HEK293T (cell line): ENCODE data around the gene PPP1R3G.

Experiments
- CTCF ChIA-PET: fragments of 350-600 bp; formaldehyde crosslinking; extraction: SDS; loops from one replicate; lab custom pipeline; 2021; ENCODE audit warnings: antibody characterized with exemption, inconsistent platforms; lab: Yijun Ruan, JAX
- POLR2A ChIA-PET: fragments of 350-600 bp; formaldehyde crosslinking; extraction: SDS; loops from one replicate; lab custom pipeline; 2020; ENCODE audit warnings: antibody characterized with exemption, inconsistent platforms; lab: Yijun Ruan, JAX
- DNase-seq: peaks from one replicate; pipeline ENCODE4 v3.0.0; 2012; ENCODE audit warnings: mixed read lengths; ENCODE audit errors: extremely low spot score
- ARNT ChIP-seq: fragments of 450-650 bp; IDR thresholded peaks from 2 replicates; pipeline ENCODE4 v1.6.1; 2017; ENCODE audit warnings: mild to moderate bottlenecking
- BHLHE40 ChIP-seq: fragments of 450-650 bp; IDR thresholded peaks from 2 replicates; pipeline ENCODE4 v1.6.1; 2016; ENCODE audit warnings: mild to moderate bottlenecking, moderate library complexity, borderline replicate concordance
- CTBP1 ChIP-seq: fragments of 450-650 bp; IDR thresholded peaks from 2 replicates; pipeline ENCODE4 v1.6.1; 2016; ENCODE audit warnings: borderline replicate concordance
- ELF4 ChIP-seq: fragments of 450-650 bp; IDR thresholded peaks from 2 replicates; pipeline ENCODE4 v1.6.1; 2017; ENCODE audit warnings: antibody characterized with exemption
- FOXA1 ChIP-seq: fragments of 450-650 bp; IDR thresholded peaks from 2 replicates; pipeline ENCODE4 v1.6.1; 2016; ENCODE audit warnings: mild to moderate bottlenecking
- FOXK2 ChIP-seq: fragments of 450-650 bp; IDR thresholded peaks from 2 replicates; pipeline ENCODE4 v1.6.1; 2016; ENCODE audit warnings: mild to moderate bottlenecking
- FOXM1 ChIP-seq: fragments of 450-650 bp; IDR thresholded peaks from 2 replicates; pipeline ENCODE4 v1.6.1; 2017; ENCODE audit warnings: mild to moderate bottlenecking, borderline replicate concordance
- HDGF ChIP-seq: fragments of 450-650 bp; IDR thresholded peaks from 2 replicates; pipeline ENCODE4 v1.6.1; 2017; ENCODE audit warnings: antibody characterized with exemption, borderline replicate concordance
- L3MBTL2 ChIP-seq: fragments of 450-650 bp; conservative IDR thresholded peaks from 2 replicates; pipeline ENCODE4 v1.6.1; 2016; ENCODE audit warnings: mild to moderate bottlenecking
- LEF1 ChIP-seq: fragments of 450-650 bp; IDR thresholded peaks from 2 replicates; pipeline ENCODE4 v1.6.1; 2017; ENCODE audit warnings: mild to moderate bottlenecking, borderline replicate concordance
- NFRKB ChIP-seq: fragments of 450-650 bp; IDR thresholded peaks from 2 replicates; pipeline ENCODE4 v1.6.1; 2016; ENCODE audit warnings: mild to moderate bottlenecking, moderate library complexity
- SP1 ChIP-seq: fragments of 450-650 bp; IDR thresholded peaks from 2 replicates; pipeline ENCODE4 v1.6.1; 2017
- SUZ12 ChIP-seq: fragments of 450-650 bp; IDR thresholded peaks from 2 replicates; pipeline ENCODE4 v1.6.1; 2016; ENCODE audit warnings: mild to moderate bottlenecking
- TARDBP ChIP-seq: fragments of 450-650 bp; IDR thresholded peaks from 2 replicates; pipeline ENCODE4 v1.6.1; 2016
- ZNF384 ChIP-seq: fragments of 450-650 bp; IDR thresholded peaks from 2 replicates; pipeline ENCODE4 v1.6.1; 2016
- TF ChIP-seq, protein P1 (sequence below): fragments of 450-650 bp; IDR thresholded peaks from 2 replicates; pipeline ENCODE4 v1.6.1; 2016

The PPP1R3G gene

DNA sequence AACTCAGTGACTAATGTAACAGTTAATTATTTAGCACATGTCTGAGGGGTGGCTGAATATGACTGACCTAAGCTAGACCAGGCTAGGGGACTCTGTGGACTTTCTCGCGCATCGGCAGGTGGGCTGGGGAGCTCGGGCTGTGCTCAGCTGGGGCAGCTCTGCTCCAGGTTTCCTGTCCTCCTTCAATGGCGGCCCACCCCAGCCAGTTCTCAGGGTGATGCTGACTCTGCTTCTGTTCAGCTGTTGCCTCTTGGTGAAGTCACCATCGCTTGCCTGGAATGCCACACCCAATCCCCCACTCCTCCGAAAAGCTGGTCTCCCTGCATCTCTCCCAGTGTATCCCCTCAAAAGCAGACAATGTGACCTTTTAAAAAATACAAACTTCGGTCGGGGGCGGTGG is 20.0 kb downstream of the PPP1R3G start:
- ChIA-PET POLR2A (no interaction called here), CTCF (no interaction called here)
- DNase-seq = no peak
- TF ChIP-seq ZNF384 (no peak), SUZ12 (no peak), L3MBTL2 (no peak), CTBP1 (no peak), SP1 (no peak), TARDBP (no peak), BHLHE40 (no peak), ARNT (no peak), FOXA1 (no peak), NFRKB (no peak), HDGF (no peak), FOXM1 (no peak), FOXK2 (no peak), ELF4 (no peak), LEF1 (no peak)
- TF ChIP-seq, protein P1, sequence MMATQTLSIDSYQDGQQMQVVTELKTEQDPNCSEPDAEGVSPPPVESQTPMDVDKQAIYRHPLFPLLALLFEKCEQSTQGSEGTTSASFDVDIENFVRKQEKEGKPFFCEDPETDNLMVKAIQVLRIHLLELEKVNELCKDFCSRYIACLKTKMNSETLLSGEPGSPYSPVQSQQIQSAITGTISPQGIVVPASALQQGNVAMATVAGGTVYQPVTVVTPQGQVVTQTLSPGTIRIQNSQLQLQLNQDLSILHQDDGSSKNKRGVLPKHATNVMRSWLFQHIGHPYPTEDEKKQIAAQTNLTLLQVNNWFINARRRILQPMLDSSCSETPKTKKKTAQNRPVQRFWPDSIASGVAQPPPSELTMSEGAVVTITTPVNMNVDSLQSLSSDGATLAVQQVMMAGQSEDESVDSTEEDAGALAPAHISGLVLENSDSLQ = no peak

DNA sequence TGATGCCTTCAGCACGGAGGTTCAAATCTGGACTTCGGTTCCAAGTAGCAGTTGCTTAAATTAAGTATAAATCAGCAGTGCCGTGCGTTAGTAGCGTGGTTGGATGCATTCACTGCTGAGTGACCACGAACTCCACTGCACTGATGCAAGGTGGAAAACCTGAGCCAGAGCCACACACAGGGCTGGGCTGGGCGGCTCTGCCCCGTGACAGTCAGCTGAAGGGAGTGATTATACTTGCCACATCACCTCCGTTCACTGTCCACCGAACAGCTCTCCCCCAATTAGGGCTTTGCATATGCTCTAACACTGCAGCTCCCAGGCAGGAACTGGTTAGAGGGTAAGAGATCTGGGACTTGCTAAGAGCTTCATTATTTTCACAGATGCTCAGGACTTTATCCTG is 22.2 kb downstream of the PPP1R3G start:
- DNase-seq = no peak
- POLR2A ChIA-PET = no interaction called here
- CTCF ChIA-PET = interaction anchor here (0.7 kb wide), 1 partner anchor 20 kb away, joined by 3 read pairs; no protein-coding TSS in a partner anchor
- no peak for TF ChIP-seq HDGF
- TF ChIP-seq CTBP1 = no peak
- no peak for TF ChIP-seq FOXA1
- no peak for TF ChIP-seq ELF4

DNA sequence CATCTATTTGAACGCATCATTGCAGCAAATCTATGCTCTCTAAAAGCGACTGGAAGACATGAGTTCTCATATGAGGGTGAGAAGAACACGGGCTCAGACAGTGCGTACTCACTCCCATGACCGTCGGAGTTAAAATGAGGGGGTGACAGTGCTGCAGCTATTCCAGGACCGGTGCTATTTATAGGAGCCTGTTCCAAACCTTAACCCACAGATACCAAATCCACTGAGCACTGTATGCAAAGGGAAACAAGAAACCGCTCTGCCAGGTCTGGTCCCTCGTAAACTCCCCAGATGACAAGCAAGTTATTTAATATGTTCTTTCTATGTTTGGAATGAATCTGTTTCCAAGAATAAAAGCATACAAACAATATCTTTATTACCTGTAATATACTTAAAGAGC is 22.9 kb downstream of the PPP1R3G start:
- no peak for TF ChIP-seq NFRKB
- TF ChIP-seq, protein P1 = peak; percentile 13; the same call in 1 of the 2 replicates
- ChIA-PET POLR2A (interaction anchor here (1.5 kb wide), 1 partner anchor 22 kb away, joined by 3 read pairs; no protein-coding TSS in a partner anchor), CTCF (interaction anchor here (0.6 to 0.7 kb wide), 2 partner anchors 19 to 1649 kb away, joined by 3 read pairs; no protein-coding TSS in a partner anchor)
- DNase-seq = no peak

DNA sequence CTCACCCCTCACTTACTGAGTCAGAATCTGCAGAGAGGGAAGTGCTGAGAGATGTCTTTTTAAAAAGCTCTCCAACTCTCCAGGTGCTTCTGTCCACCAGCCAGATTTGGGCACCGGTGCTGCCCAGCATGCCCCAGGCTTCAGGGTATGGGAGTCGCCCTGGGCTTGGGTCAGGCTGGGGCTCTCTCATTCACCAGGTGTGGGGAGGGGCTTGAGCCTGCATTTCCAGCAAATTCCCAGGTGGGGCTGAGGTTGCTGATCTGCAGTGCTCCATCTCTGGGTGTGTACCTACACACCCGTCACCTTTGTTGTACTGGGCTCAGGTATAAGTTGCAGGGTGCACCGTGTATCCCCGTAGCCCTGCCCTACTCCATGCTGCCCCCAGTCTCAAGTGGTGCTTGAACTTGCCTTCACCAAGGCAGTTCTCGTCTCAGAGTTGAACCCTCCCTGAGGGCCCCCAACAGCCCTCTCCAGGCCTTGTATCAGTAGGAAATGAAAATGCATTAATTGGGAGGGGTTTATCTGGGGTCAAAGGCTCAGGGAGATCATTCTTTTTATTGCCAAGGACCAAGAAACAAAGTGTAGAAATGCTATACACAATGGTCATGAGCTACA is 23.5 kb downstream of the PPP1R3G start:
- POLR2A ChIA-PET = interaction anchor here (1.5 kb wide), 1 partner anchor 22 kb away, joined by 3 read pairs; no protein-coding TSS in a partner anchor
- TF ChIP-seq ARNT = no peak
- TF ChIP-seq, protein P1 = no peak
- no peak for TF ChIP-seq FOXA1
- TF ChIP-seq CTBP1 = no peak
- no peak for TF ChIP-seq L3MBTL2
- no peak for TF ChIP-seq TARDBP
- no peak for TF ChIP-seq SP1
- TF ChIP-seq ZNF384 = no peak
- TF ChIP-seq HDGF = no peak
- no peak for TF ChIP-seq NFRKB
- no peak for TF ChIP-seq LEF1
- no peak for TF ChIP-seq SUZ12
- TF ChIP-seq FOXK2 = no peak
- TF ChIP-seq FOXM1 = no peak
- TF ChIP-seq BHLHE40 = no peak
- no peak for TF ChIP-seq ELF4
- DNase-seq = no peak
- CTCF ChIA-PET = interaction anchor here (0.6 kb wide), 1 partner anchor 1650 kb away, joined by 3 read pairs; no protein-coding TSS in a partner anchor

DNA sequence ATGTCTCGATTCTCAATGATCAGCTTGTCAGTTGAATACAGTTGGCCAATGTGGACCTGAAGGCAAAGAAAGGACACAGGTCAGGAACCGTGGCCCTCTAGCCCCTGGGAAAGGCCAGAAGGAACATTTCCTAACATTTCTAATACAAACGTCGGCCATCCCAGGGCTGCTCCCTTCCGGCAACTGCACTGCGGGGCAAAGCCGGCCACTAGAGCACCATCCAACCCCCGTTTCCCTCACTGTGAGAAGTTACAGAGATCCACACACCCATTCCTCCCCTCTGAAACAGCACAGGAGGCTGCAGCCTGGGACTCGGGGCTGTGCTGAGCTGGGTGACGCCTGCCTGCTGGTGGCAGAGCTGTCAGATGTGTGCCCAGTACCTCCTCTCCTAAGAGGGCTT is 24.3 kb downstream of the PPP1R3G start:
- ChIA-PET POLR2A (interaction anchor here (1.5 kb wide), 1 partner anchor 23 kb away, joined by 3 read pairs; no protein-coding TSS in a partner anchor), CTCF (interaction anchor here (0.7 kb wide), 1 partner anchor 79 kb away, joined by 3 read pairs; no protein-coding TSS in a partner anchor)

More for the DNA sequence above, 24.3 kb downstream of the PPP1R3G start:
- DNase-seq = no peak
- no peak for TF ChIP-seq FOXK2
- TF ChIP-seq BHLHE40 = no peak
- no peak for TF ChIP-seq ZNF384
- no peak for TF ChIP-seq CTBP1
- TF ChIP-seq SUZ12 = no peak
- no peak for TF ChIP-seq ELF4
- TF ChIP-seq HDGF = no peak
- TF ChIP-seq TARDBP = no peak
- no peak for TF ChIP-seq ARNT
- TF ChIP-seq, protein P1 = no peak
